ENCODE data around the gene GCN1. TPM values are rescaled to one million over a fixed set of nuclear protein-coding genes. Genes with fewer than 3 reads are reported as not detected.

The GCN1 gene
- total RNA-seq, 2 experiments from 2014 or later = 217 to 343 TPM

GRCh38 chr12:120157678-120158077, 36.8 kb downstream of the GCN1 start:
- ChIA-PET POLR2A (no interaction called here), CTCF (ENCODE audit: unreplicated experiment) (interaction anchor here (0.6 kb wide), 1 partner anchor 36 kb away, joined by 3 read pairs; no protein-coding TSS in a partner anchor)
- H3K9me2 ChIP-seq (ENCODE audit: insufficient read depth, low read length) = no peaks in the 10 kb centered on the region
- H4K20me1 ChIP-seq (ENCODE audit: insufficient read depth, low read length) = no peaks in the 10 kb centered on the region
- BruUV-seq (replicated peaks) = no TSS peak
- peaks cover 100% of the 10 kb centered on the region for H3K36me3 ChIP-seq (ENCODE audit: insufficient read depth, low read length)
- intact Hi-C loops (cut with micrococcal nuclease; ENCODE audit: unreplicated experiment) = no loop called here
- TF ChIP-seq CTCF (conservative IDR thresholded peaks at IDR 0.05; ENCODE audit: low read length) (no peak), EZH2phosphoT487 (IDR thresholded peaks at IDR 0.05; ENCODE audit: borderline replicate concordance, low read depth, low read length) (no peak)
- H2AFZ ChIP-seq (ENCODE audit: low read length) = no peak overlapping the region
- no peaks in the 10 kb centered on the region for H3K4me1 ChIP-seq (ENCODE audit: insufficient read depth, low read length, poor library complexity, severe bottlenecking)
- DNase-seq (ENCODE audit: low spot score) = no peak
- no peak overlapping the region for H3K4me3 ChIP-seq (ENCODE audit: low read depth, low read length, poor library complexity, severe bottlenecking)
- no peak overlapping the region for H3K27ac ChIP-seq (ENCODE audit: low read depth, low read length, poor library complexity, severe bottlenecking)
- no peaks in the 10 kb centered on the region for H3K9me3 ChIP-seq (ENCODE audit: low read length)
- no peaks in the 10 kb centered on the region for H3K79me2 ChIP-seq (ENCODE audit: insufficient read depth, low read depth, low read length)
- H3K4me2 ChIP-seq (ENCODE audit: low read length) = no peak overlapping the region

GRCh38 chr12:120156315-120157259, 37.9 kb downstream of the GCN1 start:
- ChIA-PET CTCF (ENCODE audit: unreplicated experiment) (no interaction called here), POLR2A (no interaction called here)
- peaks cover 95% of the 10 kb centered on the region for H3K36me3 ChIP-seq (ENCODE audit: insufficient read depth, low read length)

More at GRCh38 chr12:120156315-120157259, 37.9 kb downstream of the GCN1 start:
- TF ChIP-seq EZH2phosphoT487 (IDR thresholded peaks at IDR 0.05; ENCODE audit: borderline replicate concordance, low read depth, low read length) (no peak), CTCF (conservative IDR thresholded peaks at IDR 0.05; ENCODE audit: low read length) (no peak)
- BruUV-seq (replicated peaks) = no TSS peak
- Histone ChIP-seq H2AFZ (ENCODE audit: low read length) (no peak overlapping the region), H3K27ac (ENCODE audit: low read depth, low read length, poor library complexity, severe bottlenecking) (no peak overlapping the region), H3K9me3 (ENCODE audit: low read length) (no peaks in the 10 kb centered on the region), H3K79me2 (ENCODE audit: insufficient read depth, low read depth, low read length) (no peaks in the 10 kb centered on the region), H3K9me2 (ENCODE audit: insufficient read depth, low read length) (no peaks in the 10 kb centered on the region), H3K4me3 (ENCODE audit: low read depth, low read length, poor library complexity, severe bottlenecking) (no peak overlapping the region), H4K20me1 (ENCODE audit: insufficient read depth, low read length) (no peaks in the 10 kb centered on the region), H3K4me2 (ENCODE audit: low read length) (no peak overlapping the region), H3K4me1 (ENCODE audit: insufficient read depth, low read length, poor library complexity, severe bottlenecking) (no peaks in the 10 kb centered on the region)
- intact Hi-C loops (cut with micrococcal nuclease; ENCODE audit: unreplicated experiment) = no loop called here
- no peak for DNase-seq (ENCODE audit: low spot score)

Measured in OCI-LY7 (cell line).